Measurements from ENCODE around the gene DDX54.

Gene DDX54

GRCh38 chr12:113185180-113186032, at the start of gene DDX54, which contains the start of gene RITA1:
Gene DDX54, minus strand, starts transcription at chr12:113185478. Its CDS starts 27 bp downstream, at chr12:113185451.
Gene RITA1, plus strand, starts transcription at chr12:113185721. Its CDS starts 1,026 bp downstream, at chr12:113186747.
- Mint-ChIP-seq H3K27me3 (no peaks in the 10 kb centered on the region), H3K4me3 (peak within 1 kb of the TSS; percentile 94), H3K27ac (peak within 1 kb of the TSS; percentile 97), H3K9me3 (ENCODE audit: low read depth) (no peaks in the 10 kb centered on the region), H3K36me3 (peaks cover 6% of the 10 kb centered on the region), H3K4me1 (ENCODE audit: low read depth) (peaks cover 38% of the 10 kb centered on the region)

- Mint-ChIP-seq H3K4me1 (ENCODE audit: low read depth) (peaks cover 40% of the 10 kb centered on the region), H3K4me3 (no peak overlapping the region), H3K36me3 (peaks cover 11% of the 10 kb centered on the region), H3K9me3 (ENCODE audit: low read depth) (no peaks in the 10 kb centered on the region), H3K27ac (no peak overlapping the region), H3K27me3 (no peaks in the 10 kb centered on the region)
Measured at GRCh38 chr12:113234483-113234882, 49.2 kb upstream of the DDX54 start.

GRCh38 chr12:113233967-113234366, 48.7 kb upstream of the DDX54 start:
- no peak overlapping the region for H3K4me3 Mint-ChIP-seq
- H3K27ac Mint-ChIP-seq: peak overlapping the region; percentile 54
- H3K9me3 Mint-ChIP-seq (ENCODE audit: low read depth): no peaks in the 10 kb centered on the region
- H3K27me3 Mint-ChIP-seq: no peaks in the 10 kb centered on the region
- H3K4me1 Mint-ChIP-seq (ENCODE audit: low read depth): peaks cover 45% of the 10 kb centered on the region
- peaks cover 11% of the 10 kb centered on the region for H3K36me3 Mint-ChIP-seq

DNA sequence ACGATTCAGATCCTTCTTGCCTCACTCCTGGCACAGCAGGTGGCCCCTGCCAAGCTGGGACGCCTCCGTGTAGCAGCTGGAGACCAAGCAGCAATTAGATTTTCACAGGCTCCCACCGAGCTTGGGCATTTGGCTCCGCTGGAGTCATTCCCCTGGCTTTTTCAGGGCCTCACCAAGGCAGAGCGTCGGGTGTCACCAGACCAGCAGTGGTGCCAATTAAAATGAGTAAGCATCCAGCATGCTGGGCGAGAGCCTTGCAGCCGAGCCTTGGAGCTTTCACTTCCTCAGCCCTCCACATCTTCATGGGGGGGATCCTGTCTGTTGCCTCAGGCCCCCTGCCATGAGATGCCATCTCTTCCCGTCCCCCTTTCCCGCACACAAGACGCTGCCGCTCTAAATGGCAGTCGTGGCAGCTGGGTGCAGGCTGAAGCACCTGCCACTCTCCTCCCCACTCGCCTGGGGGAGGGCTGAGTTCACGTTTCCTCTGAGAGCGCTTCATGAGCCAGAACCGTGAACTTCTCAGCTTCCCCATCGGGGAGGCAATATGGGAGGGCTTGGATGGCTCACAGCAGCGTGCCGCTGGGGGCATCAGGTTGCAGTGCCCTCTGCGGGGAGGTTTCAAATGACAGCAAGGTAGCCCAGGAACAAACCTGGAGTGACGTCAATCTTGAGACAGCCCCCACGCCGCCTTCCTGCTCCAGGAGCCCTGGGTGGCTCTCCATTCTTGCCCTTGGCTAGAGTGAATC, 47.7 kb upstream of the DDX54 start:
- H3K4me1 Mint-ChIP-seq (ENCODE audit: low read depth): peaks cover 49% of the 10 kb centered on the region

DNA sequence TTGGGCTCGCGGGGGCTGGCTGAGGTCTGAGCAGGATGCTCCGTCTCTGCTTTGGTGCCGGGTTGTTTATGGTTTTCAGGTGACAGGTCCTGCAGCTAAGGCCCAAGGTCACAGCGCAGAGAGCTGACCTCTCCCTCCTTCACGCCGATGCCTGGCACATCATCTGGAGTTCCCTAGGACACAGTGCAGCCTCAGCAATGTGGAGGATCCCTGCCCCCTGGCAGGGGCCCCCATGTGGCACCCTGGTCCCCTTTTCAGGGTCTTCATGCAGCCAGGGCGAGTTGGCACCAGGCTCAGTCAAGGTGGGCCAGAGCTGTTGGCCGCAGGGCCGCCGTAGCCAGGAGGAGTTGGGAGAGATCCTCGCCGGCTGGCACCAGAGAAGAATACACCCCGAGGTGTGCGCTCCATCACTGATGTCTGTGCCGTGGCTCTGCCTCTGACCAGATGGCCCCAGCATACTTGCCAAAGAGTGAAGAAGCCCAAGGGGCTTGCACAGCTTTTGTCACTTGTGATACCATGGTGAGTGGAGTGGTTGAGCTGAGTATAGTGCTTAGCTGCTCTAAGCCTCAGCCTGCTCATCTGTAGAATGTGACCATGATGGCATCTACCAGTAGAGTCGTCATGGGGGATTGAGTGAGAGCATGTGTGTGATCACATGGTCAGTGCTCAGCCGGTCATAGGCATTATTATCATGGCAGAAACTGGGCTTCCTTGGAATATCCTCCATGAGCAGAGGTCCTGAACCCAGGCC, 47.0 kb upstream of the DDX54 start:
- H3K27me3 Mint-ChIP-seq: no peaks in the 10 kb centered on the region
- H3K9me3 Mint-ChIP-seq (ENCODE audit: low read depth): no peaks in the 10 kb centered on the region
- peak overlapping the region; percentile 91 for H3K4me3 Mint-ChIP-seq
- H3K27ac Mint-ChIP-seq: peak overlapping the region; percentile 95
- peaks cover 50% of the 10 kb centered on the region for H3K4me1 Mint-ChIP-seq (ENCODE audit: low read depth)
- peaks cover 13% of the 10 kb centered on the region for H3K36me3 Mint-ChIP-seq

More for the DNA sequence above, 47.7 kb upstream of the DDX54 start:
- no peaks in the 10 kb centered on the region for H3K27me3 Mint-ChIP-seq
- H3K9me3 Mint-ChIP-seq (ENCODE audit: low read depth): no peaks in the 10 kb centered on the region
- H3K4me3 Mint-ChIP-seq: peak overlapping the region; percentile 91
- peak overlapping the region; percentile 95 for H3K27ac Mint-ChIP-seq
- H3K36me3 Mint-ChIP-seq: peaks cover 11% of the 10 kb centered on the region

GRCh38 chr12:113231235-113232088, 46.2 kb upstream of the DDX54 start:
- Mint-ChIP-seq H3K4me1 (ENCODE audit: low read depth) (peaks cover 51% of the 10 kb centered on the region), H3K9me3 (ENCODE audit: low read depth) (no peaks in the 10 kb centered on the region), H3K36me3 (peaks cover 11% of the 10 kb centered on the region), H3K4me3 (no peak overlapping the region), H3K27me3 (no peaks in the 10 kb centered on the region), H3K27ac (peak overlapping the region; percentile 28)

- Mint-ChIP-seq H3K9me3 (ENCODE audit: low read depth) (no peaks in the 10 kb centered on the region), H3K4me1 (ENCODE audit: low read depth) (peaks cover 48% of the 10 kb centered on the region), H3K4me3 (peak overlapping the region; percentile 55), H3K36me3 (peaks cover 11% of the 10 kb centered on the region), H3K27ac (peak overlapping the region; percentile 77), H3K27me3 (no peaks in the 10 kb centered on the region)
Measured at GRCh38 chr12:113230315-113231234, 45.3 kb upstream of the DDX54 start.

- Mint-ChIP-seq H3K36me3 (peaks cover 10% of the 10 kb centered on the region), H3K27ac (peak overlapping the region; percentile 16), H3K4me3 (no peak overlapping the region), H3K27me3 (no peaks in the 10 kb centered on the region), H3K9me3 (ENCODE audit: low read depth) (no peaks in the 10 kb centered on the region), H3K4me1 (ENCODE audit: low read depth) (peaks cover 42% of the 10 kb centered on the region)
Measured at GRCh38 chr12:113228394-113229028, 43.2 kb upstream of the DDX54 start.

DNA sequence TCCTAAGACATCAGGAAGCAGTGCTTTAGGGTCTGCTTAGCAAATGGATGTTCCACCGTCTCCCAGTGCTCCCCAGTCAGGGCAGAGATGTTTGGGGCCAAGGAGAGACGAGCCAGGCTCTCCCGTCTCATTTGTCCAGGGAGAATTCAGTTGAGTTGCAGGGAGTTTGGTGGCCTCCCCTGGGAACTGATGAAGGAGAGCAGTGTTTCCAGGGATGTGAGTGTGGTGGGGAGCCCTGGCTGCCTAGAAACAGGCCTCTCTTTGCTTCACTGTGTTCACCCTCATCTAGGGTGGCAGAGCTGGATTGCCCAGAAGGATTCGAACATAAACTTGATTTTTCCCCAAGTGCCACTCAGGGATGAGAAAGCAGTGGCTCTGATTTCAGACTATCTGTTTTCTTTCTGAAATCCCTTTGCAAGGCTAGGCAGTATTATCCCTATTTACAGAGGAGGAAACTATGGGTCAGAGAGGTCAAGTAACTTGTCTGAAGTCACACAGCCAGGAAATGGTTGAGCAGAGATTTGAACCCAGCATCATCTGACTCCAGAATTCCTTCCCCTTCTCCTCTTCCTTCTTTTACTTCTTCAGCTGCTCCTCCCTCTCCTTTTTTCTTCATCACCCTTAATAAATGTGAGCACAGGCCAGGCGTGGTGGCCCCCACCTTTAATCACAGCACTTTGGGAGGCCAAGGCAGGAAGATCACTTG, 42.6 kb upstream of the DDX54 start:
- H3K36me3 Mint-ChIP-seq: peaks cover 6% of the 10 kb centered on the region
- peaks cover 41% of the 10 kb centered on the region for H3K4me1 Mint-ChIP-seq (ENCODE audit: low read depth)
- no peaks in the 10 kb centered on the region for H3K27me3 Mint-ChIP-seq
- H3K4me3 Mint-ChIP-seq: no peak overlapping the region
- H3K9me3 Mint-ChIP-seq (ENCODE audit: low read depth): no peaks in the 10 kb centered on the region
- no peak overlapping the region for H3K27ac Mint-ChIP-seq

DNA sequence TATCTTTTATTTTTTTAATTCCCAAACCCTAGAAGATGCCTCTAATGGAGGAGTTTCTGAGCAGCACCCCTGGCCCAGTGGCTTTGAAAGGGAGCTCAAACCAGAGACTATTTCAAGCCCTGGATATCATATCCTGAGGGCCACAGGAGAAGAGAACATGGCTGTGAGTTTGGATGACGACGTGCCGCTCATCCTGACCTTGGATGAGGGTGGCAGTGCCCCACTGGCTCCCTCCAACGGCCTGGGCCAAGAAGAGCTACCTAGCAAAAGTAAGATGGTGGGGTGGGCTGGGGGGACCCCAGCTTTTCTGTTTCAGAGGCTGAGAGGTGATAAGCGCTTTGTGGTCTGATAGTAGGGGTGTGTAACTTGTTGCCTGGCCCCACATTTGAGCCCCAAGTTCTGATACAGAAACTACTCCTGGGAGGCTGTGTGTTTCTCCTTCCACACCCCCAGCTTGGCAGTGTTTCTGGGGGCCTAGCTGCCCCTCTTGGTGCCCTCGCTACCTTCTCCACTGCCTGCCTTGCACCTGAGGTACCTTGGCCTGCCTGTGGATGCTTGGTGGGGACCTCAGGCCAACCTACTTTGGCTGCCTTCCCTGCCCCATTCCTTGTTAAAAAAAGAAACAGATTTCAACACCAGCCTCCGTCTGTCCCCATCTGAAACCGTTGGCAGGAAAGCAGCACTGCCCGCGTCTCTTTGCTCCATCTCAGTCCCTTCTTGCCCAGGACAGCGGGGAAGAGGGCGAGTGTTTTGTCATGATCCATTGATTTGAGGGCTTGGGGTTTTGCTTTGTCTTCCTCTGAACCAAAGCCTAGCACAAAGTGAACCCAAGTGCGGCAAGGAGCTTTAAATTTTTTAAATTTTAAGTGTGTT, 41.7 kb upstream of the DDX54 start:
- Mint-ChIP-seq H3K36me3 (peaks cover 6% of the 10 kb centered on the region), H3K4me3 (no peak overlapping the region), H3K4me1 (ENCODE audit: low read depth) (peaks cover 43% of the 10 kb centered on the region), H3K27me3 (no peaks in the 10 kb centered on the region), H3K27ac (no peak overlapping the region), H3K9me3 (ENCODE audit: low read depth) (no peaks in the 10 kb centered on the region)

- Mint-ChIP-seq H3K27ac (no peak overlapping the region), H3K4me1 (ENCODE audit: low read depth) (peaks cover 40% of the 10 kb centered on the region), H3K4me3 (no peak overlapping the region), H3K27me3 (no peaks in the 10 kb centered on the region), H3K9me3 (ENCODE audit: low read depth) (no peaks in the 10 kb centered on the region), H3K36me3 (peaks cover 4% of the 10 kb centered on the region)
Measured at GRCh38 chr12:113224955-113225354, 39.7 kb upstream of the DDX54 start.
